Measurements from ENCODE around the gene BRD2. TPM values are rescaled to one million over a fixed set of nuclear protein-coding genes. Genes with fewer than 3 reads are reported as not detected.

BRD2 gene
- total RNA-seq, 1 experiment from 2014 or later, result 157 TPM

- H3K79me2 ChIP-seq (ENCODE audit: low read depth), result no peaks in the 10 kb centered on the region
- no peak overlapping the region for H3K4me3 ChIP-seq
- intact Hi-C loops (cut with micrococcal nuclease; ENCODE audit: unreplicated experiment), result no loop called here
- no peaks in the 10 kb centered on the region for H3F3A ChIP-seq (ENCODE audit: insufficient read depth, low read depth)
- TF ChIP-seq EZH2 (IDR thresholded peaks at IDR 0.05; ENCODE audit: low read depth), result no peak
- no peak for TF ChIP-seq CTCF (conservative IDR thresholded peaks at IDR 0.05)
- ChIA-PET CTCF (no interaction called here), POLR2A (ENCODE audit: unreplicated experiment) (no interaction called here)
- H3K27me3 ChIP-seq (ENCODE audit: insufficient read depth, low read depth), result peaks cover 26% of the 10 kb centered on the region
- no TSS peak for BruUV-seq (replicated peaks)
- no peaks in the 10 kb centered on the region for H3K4me1 ChIP-seq (replicated peaks; ENCODE audit: insufficient read depth)
- no peak for DNase-seq
- no peaks in the 10 kb centered on the region for H4K20me1 ChIP-seq (ENCODE audit: insufficient read depth)
- no peaks in the 10 kb centered on the region for H3K9me3 ChIP-seq (ENCODE audit: insufficient read depth, low read depth)
- H3K36me3 ChIP-seq (ENCODE audit: low read depth), result no peaks in the 10 kb centered on the region
- no peak overlapping the region for H3K4me2 ChIP-seq
- H2AFZ ChIP-seq, result no peak overlapping the region
- H3K27ac ChIP-seq, result no peak overlapping the region
- H3K9me2 ChIP-seq (ENCODE audit: insufficient read depth), result no peaks in the 10 kb centered on the region
Observed at GRCh38 chr6:32931211-32931610, 37.2 kb upstream of the BRD2 start.

GRCh38 chr6:32932132-32932868 lies 36.1 kb upstream of the BRD2 start:
- intact Hi-C loops (cut with micrococcal nuclease; ENCODE audit: unreplicated experiment), result no loop called here
- CTCF ChIA-PET, result interaction anchor here (1.1 to 1.9 kb wide), 2 partner anchors 38 to 317 kb away, joined by 3 to 10 read pairs; no protein-coding TSS in a partner anchor

GRCh38 chr6:32933661-32934085 lies 34.7 kb upstream of the BRD2 start:
- H3K9me3 ChIP-seq (ENCODE audit: insufficient read depth, low read depth), result no peaks in the 10 kb centered on the region
- H3K36me3 ChIP-seq (ENCODE audit: low read depth), result no peaks in the 10 kb centered on the region
- TF ChIP-seq EZH2 (IDR thresholded peaks at IDR 0.05; ENCODE audit: low read depth), result no peak
- peak; percentile 89 for TF ChIP-seq CTCF (conservative IDR thresholded peaks at IDR 0.05)
- no peak overlapping the region for H3K4me2 ChIP-seq
- no peaks in the 10 kb centered on the region for H3F3A ChIP-seq (ENCODE audit: insufficient read depth, low read depth)
- peaks cover 49% of the 10 kb centered on the region for H3K27me3 ChIP-seq (ENCODE audit: insufficient read depth, low read depth)
- BruUV-seq (replicated peaks), result no TSS peak
- DNase-seq, result peak; percentile 44 to 54
- H2AFZ ChIP-seq, result no peak overlapping the region
- H3K79me2 ChIP-seq (ENCODE audit: low read depth), result no peaks in the 10 kb centered on the region
- POLR2A ChIA-PET (ENCODE audit: unreplicated experiment), result interaction anchor here (0.6 to 1.0 kb wide), 3 partner anchors 19 to 51 kb away, joined by 4 to 5 read pairs (median 4); partner anchors contain the start of gene HLA-DMA
- CTCF ChIA-PET, result interaction anchor here (0.5 to 1.9 kb wide), 14 partner anchors 14 to 316 kb away, joined by 3 to 31 read pairs (median 4); partner anchors contain the start of gene HLA-DMA
- no peaks in the 10 kb centered on the region for H4K20me1 ChIP-seq (ENCODE audit: insufficient read depth)
- no peaks in the 10 kb centered on the region for H3K9me2 ChIP-seq (ENCODE audit: insufficient read depth)
- no peak overlapping the region for H3K4me3 ChIP-seq
- intact Hi-C loops (cut with micrococcal nuclease; ENCODE audit: unreplicated experiment), result loop anchor here (1.0 kb wide), 1 partner anchor 52 kb away; no protein-coding TSS in a partner anchor
- H3K4me1 ChIP-seq (replicated peaks; ENCODE audit: insufficient read depth), result no peaks in the 10 kb centered on the region
- no peak overlapping the region for H3K27ac ChIP-seq

More at GRCh38 chr6:32932132-32932868, 36.1 kb upstream of the BRD2 start:
- H3K4me1 ChIP-seq (replicated peaks; ENCODE audit: insufficient read depth), result no peaks in the 10 kb centered on the region
- DNase-seq, result no peak
- H3K79me2 ChIP-seq (ENCODE audit: low read depth), result no peaks in the 10 kb centered on the region
- POLR2A ChIA-PET (ENCODE audit: unreplicated experiment), result no interaction called here
- peaks cover 37% of the 10 kb centered on the region for H3K27me3 ChIP-seq (ENCODE audit: insufficient read depth, low read depth)
- H3K4me2 ChIP-seq, result no peak overlapping the region
- no peaks in the 10 kb centered on the region for H3K9me2 ChIP-seq (ENCODE audit: insufficient read depth)
- no peaks in the 10 kb centered on the region for H3F3A ChIP-seq (ENCODE audit: insufficient read depth, low read depth)
- no peak overlapping the region for H3K4me3 ChIP-seq
- no peak for TF ChIP-seq CTCF (conservative IDR thresholded peaks at IDR 0.05)
- H4K20me1 ChIP-seq (ENCODE audit: insufficient read depth), result no peaks in the 10 kb centered on the region
- no peak overlapping the region for H2AFZ ChIP-seq
- no peak overlapping the region for H3K27ac ChIP-seq
- no peaks in the 10 kb centered on the region for H3K36me3 ChIP-seq (ENCODE audit: low read depth)
- H3K9me3 ChIP-seq (ENCODE audit: insufficient read depth, low read depth), result no peaks in the 10 kb centered on the region
- BruUV-seq (replicated peaks), result no TSS peak

Data from PC-9 (cell line).